Right forelimb (tissue), 1 donor: ENCODE data around the gene ADAM15.

Source experiments
- DNase-seq: peaks from one replicate; pipeline ENCODE4 v3.0.0-alpha.2; 2018

ADAM15 gene

DNA sequence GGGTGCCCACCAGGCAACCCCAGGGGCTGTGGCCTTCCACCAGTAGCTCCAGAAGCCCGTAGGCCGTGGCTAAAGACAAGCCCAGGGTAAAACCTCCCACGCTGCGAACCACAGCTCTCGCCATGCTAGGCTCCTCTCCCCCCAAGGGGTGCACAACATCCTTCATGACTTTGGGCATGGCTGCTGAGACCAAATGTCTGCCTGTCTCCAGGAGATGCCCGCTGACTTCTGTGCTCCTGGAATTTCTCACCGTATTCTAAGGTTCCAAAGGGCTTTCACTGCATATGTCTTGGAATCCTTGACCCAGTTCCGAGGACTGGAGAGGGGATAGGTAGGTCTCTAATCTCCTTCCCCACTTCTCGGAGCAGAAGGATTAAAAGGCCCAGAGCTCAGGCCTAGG lies 17.6 kb upstream of the ADAM15 start, which contains the start of the genes DCST1 and DCST2:
DCST1 (plus strand) TSS at position 301 of the 400 bp plus-strand sequence. CDS start 213 bp downstream, outside the sequence.
DCST2 (minus strand) TSS at position 258 of the 400 bp plus-strand sequence; CDS start at position 178, 80 bp downstream.
- DNase-seq: no peak

DNA sequence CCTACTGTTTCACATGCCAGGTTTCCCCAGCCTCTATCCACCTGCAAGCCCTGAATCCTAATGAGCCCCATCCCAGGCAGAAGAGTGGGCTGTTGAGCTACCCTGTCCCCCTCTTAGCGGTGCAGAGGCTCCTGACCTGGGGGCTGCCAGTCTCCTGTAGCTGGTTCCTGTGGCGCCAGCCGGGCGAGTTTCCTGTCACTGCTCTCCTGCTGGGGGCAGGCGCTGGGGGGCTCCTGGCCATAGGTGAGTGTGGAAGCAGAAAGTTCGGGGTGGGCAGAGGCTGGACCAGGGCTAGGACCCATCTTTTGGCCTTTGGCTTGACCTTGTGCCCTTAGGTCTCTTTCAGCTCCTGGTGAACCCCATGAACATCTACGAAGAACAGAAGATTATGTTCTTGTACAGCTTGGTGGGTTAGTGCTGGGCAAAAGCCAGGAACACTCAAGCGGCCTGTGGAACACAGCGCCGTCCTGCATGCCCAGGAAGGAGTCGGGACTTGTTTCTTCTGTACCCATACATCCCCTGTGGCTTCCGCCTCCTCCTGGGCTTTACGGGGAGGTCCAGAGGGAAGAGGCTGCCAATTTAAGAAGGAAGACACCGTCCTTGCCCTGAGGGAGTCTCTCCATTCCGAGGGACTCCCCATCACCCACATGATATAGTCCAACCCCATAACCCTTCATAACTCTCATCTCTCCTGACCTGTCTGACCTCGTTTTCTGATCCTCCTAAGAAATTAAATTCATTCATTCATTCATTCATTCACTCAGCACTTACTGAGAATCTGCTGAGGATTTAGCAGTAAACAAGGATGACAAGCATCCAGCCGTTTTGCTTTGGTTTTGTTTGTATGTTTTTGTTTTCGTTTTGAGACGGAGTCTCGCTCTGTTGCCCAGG lies 16.6 kb upstream of the ADAM15 start:
- no peak for DNase-seq

DNA sequence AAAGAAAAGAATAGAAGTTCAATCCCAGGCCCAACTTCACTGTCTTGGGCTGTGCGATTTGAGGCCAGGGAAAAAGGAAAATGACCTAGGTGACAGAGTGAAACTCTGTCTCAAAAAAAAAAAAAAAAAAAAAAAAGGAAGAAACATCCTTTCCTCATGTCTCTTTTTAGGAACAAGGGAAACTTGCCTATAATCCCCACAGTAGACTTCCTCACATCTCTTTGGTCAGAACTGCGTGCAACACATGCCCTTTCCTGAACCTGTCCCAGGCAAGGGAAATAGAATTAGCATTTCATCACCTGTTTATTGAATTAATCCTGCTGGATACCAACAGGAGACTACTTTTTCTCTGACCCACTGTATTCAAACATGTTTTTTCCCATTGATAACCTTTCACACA lies 15.2 kb upstream of the ADAM15 start:
- DNase-seq: no peak

DNA sequence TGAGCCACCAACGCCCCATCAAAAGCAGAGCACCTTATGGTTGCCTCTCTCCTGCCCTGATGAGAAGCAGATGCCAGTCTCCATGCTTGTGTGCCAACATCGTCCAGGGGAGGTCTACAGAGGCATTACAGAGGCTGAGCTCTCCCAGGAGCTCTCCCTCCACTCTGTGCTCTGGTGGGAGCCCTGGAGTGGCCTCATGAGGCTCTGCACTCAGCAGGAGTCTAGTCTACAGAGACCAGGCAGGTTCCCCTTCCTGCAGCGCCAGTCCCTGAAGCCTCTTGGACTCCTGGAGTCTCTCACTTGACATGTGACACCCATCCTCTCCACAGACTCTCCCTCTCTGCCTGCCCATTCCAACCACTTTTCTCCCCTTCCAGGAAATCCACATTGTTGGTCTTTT lies 14.1 kb upstream of the ADAM15 start:
- DNase-seq: no peak

DNA sequence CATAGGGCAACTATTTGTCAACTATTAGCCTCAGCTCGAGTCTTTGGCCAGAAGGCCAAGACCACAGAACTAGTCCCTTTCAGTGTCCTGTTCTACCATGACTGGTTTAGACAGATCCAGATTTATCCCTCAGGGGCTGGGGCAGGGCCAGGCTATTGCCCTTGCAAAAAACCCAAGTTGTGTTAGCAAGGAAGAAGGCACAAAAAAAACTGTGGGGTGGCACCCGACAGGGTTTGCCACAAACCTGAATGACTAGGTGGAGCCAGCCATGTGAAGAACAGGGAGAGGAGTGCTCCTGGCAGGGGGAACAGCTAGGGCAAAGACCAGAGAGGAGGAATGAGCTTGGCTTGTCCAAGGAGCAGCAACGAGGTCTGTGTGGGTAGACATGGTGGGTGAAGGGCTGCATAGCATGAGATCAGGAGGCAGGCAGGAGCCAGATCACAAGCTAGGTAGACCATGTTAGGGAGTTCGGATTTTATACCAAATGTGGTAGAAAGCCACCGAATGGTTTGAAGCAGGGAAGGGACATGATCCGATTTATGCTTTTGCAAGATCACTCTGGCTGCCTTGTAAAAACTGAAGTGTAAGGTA lies 13.2 kb upstream of the ADAM15 start:
- no peak for DNase-seq

DNA sequence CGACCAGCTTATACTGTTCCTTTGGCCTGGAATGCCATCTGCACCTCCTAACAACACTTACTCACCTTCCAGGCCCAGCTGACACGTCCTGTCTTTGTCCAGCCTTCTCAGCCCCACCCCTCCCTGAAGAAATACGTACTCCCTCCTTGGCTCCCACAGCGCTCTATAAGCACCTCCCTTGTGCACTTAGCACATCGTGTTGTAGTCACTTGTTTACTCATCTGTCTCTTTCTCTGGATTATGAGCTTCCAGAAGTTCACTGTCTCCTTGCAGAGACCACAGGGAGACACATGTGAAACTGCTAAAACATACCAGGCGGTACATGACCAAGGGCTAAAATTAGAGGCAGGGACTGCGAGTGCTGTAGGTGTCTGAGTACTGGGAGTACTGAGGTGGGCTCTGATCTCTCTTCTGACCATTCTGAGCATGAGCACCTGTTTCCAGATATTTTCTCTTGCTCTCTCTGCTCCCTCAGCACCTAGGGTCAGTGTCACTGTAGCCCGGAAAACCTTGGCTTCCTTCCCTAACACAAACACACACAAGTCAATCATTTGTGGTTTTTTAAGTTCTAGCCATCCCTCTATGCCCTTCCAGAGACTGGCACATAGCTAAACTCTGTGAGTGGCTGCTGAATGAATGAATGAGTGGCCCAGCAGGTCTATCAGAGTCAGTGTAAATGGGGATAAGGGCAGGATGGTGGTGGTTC lies 12.4 kb upstream of the ADAM15 start:
- no peak for DNase-seq

DNA sequence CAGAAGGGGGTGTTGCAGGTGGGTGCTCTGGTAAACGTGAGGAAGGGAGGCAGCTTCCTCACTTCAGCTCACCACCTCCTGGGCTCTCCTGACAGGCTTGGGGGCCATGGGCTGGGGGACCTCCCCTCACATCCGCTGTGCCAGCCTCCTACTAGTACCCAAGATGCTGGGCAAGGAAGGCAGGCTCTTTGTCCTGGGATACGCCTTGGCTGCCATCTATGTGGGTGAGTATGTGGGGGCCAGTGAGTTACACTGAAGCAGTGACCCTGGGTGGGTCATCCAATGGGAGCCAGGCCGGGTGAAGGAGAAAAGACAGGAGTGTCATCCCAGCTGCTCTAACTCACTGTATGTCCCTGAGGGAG lies 11.8 kb upstream of the ADAM15 start:
- DNase-seq: no peak

DNA sequence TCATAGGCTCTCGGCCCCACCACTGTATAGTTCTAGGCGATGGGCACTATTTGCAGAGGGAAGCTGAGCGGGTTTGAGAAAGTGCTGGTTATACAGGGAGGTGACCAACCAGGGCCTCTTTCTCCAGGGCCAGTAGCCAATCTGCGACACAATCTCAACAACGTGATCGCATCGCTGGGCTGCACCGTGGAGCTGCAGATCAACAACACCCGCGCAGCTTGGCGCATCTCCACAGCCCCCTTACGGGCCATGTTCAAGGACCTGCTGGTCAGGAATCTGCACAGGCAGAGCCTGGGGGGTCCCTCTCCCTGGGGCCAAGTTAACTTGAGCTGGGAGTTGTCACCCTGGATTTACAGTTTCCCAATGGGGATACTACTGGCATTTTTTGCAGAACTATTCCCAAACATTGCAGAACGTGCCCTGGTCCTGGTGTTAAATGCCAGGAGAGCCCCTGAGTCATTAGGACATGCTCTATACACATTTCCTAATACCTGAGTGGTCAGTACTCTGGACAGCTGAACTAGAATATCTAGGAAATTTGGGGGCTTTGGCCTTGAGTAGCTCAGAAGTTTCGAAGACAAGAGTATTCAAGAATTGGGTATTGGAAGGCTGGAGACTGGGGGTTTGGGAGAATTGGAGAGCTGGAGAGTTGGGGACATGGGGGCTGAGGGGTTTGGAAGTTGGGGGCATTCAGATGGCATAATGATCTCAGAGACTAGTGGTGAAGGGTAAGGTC lies 10.6 kb upstream of the ADAM15 start:
- no peak for DNase-seq

DNA sequence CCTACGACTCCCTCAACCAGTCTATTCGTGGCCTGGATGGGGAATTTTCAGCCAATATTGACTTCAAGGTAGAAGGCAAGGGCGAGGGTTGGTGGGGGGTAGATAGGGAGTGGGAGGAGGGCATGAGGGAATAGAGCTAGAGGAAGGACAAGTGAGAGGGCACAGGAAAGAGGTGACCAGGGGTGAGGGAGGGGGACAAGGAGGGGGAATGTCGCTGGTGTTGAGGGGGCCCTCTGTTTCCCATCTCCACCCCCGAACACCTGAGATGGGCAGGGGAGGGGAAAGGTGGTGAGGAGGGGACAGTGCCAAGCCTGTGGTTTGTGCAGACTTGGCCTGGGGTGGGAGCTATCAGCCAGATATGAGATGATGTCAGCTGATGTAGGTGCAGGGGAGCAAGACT lies 8.3 kb upstream of the ADAM15 start:
- DNase-seq: no peak

DNA sequence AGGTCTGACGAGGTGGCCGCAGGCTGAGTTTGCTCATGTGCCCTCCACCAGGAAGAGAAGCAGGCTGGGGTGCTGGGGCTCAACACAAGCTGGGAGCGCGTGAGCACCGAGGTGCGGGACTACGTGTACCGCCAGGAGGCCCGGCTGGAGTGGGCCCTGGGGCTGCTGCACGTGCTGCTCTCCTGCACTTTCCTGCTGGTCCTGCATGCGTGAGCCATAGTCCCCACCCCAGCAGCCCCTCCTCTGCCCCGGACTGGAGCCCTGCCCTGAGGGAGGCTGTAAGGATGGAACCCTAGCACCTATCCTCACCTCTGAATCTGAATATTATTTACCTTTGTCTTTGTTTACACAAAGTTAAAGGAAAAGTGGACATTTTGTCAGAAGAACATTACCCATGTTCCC lies 7.8 kb upstream of the ADAM15 start:
- DNase-seq: no peak

DNA sequence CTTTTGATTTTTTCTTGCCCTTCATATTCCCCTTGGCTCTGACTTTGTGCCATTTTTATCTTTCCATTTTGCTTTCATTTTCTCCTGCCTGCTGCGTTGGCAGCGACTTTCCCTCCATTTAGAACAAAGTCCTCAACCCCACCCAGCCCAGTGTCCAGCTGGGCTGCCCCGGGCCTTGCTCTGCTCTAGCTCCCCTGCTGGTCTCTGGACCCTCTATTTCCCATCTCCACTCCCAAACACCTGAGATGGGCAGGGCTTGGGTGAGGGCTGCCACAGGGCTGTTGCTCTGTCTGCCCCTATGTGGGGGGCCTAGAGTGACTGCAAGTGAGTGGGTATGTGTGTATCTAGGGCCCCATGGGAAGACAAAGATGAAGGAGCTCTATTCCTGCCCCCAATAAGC lies 7.3 kb upstream of the ADAM15 start:
- DNase-seq: no peak

DNA sequence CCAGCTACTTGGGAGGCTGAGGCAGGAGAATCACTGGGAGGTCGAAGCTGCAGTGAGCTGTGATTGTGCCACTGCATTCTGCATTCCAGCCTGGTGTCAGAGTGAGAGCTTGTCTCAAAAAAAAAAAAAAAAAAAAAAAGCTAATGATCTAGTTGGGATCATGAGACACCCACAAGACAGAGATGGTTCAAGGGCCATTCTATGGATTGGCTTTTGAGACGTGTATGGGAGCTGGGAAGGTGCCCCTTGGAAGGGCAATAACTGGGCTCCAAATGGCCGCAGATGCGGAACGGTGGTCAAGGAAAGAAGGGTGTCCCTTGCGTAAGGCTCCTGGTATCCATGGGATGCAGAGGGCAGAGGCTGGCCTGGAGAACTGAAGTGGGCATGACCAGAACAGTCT lies 6.8 kb upstream of the ADAM15 start:
- DNase-seq: no peak

DNA sequence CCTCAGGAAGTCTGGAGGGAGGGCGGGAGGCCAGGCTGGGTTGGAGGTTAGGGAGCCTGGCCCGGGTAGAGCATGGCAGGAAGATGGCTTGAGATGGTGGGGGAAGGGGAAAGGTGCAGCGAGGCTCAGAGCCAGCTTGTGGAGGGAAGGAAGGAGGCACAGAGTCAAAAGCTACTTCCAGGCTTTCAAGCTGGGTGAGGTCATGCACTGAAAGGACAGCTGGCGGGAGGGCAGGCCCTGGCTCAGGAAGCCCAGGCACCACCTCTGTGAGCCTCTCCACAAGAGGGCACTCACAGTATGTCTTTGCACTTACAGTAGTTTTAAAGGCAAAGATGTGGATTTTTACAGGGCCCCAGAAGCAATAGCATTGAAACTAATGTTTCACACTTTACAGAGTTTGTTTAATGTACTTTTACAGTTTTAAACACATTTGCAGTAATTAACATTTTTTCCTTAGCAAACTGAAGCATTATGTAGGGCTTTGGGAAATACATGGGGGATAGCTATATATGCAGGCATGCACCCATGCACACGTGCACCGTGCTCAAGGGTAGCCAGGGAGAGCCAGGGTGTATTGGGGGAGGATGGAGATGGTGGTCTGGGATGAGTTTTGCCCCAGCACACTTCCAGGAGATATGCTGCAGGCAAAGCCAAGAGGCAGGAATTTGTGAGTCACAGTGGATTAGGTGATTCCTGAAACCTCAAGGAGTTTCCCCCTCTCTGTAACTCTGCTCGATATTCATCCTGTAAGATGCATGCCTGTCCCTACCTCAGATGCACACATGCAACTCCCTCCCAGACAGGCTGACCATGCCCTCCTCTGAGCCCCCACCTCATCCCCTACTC lies 6.1 kb upstream of the ADAM15 start:
- DNase-seq: peak; percentile 69

DNA sequence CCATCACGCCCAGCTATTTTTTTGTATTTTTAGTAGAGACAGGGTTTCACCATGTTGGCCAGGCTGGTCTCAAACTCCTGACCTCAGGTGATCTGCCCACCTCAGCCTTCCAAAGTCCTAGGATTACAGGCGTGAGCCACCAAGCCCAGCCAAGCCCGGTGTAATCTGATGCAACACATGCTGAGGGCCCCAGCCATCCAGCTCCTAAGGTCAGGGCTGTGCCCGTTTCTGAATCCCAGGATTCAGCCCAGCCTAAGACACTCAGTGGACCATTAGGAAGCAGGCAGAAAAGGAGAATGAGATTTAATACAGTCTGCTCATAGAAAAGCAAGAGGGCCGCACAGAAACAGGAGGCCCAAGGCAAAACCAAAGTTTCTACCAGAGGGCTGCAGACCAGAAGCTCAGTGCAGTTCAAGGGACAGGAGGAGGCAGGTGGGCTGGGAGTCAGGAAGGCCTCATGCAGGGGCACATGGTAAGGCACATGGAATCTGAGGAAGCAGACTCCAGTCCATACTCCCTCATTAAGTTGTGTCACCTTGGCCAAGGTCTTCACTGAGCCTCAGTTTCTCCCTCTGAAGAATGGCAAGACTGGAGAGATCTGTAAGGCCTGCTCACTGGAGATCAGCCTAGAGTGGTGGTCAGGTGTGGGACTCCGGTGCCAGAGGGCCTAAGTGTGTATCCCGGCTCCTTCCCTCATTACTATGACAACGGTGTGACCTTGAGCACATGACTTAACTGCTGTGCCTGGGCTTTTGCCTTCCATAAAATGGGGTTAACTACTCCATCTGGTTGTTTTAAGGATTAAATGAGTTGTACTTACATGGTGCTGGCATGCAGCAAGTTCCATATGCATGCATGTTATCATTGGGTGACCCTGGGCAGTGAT lies 2.4 kb upstream of the ADAM15 start:
- no peak for DNase-seq

DNA sequence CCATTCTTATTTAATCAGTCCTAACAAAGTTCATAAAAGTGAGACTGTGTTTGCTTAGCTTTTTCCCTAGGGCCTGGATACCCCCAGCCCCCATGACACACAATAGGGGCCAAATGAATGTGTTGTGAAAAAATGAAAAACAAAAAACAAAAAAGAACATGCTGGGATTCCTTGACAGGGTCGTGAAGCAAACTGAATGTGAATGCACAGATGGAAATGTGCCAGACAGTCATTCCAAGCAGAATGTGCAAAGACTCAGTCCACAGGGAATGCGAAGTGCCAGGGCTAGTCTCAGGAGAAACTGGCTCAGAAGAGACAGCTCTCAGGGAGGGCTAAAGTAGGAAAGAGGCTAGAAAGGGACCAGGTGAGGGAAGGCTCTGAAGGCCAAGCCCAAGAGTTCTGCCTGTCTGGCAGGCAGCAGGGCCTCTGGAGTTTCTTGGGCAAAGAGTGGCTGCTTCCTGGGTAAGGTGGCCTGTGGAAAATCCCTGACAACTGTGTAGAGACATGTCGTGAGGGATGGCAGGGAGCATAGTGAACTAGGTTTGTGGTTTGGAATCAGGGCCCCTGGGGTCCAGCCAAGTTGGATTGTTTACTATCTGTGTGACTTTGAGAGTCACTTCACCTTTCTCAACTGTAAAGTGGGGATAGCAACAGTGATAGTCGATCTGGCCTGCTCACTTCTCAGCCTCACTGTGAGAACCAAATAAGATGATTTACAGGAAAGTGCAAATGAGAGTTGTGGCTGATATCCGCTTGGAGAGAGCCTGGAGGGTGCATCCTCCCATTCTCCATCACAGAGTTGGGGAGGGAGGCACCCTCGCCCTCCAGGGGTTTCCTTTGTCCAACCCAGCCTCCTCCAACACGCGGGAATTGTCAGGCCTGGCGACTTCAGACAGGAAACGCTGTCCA lies 1.2 kb upstream of the ADAM15 start:
- no peak for DNase-seq

DNA sequence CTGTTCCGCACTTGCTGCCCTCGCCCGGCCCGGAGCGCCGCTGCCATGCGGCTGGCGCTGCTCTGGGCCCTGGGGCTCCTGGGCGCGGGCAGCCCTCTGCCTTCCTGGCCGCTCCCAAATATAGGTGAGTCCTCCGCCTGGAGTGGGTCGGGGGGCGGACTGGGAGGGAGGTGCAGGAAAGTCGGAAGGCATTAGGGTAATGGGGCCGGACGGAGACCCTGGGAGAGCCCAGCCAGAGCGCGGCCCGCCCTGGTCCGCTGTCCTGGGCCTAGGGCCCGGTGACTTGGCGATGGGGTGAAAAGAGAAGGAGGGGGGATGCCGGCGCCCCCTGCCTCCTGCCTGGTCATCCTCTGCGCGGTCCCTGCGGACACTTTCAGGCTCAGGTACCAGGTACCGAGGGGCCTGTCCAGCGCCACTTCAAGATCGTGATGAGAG lies 243 bp downstream of the ADAM15 start:
- DNase-seq: no peak

DNA sequence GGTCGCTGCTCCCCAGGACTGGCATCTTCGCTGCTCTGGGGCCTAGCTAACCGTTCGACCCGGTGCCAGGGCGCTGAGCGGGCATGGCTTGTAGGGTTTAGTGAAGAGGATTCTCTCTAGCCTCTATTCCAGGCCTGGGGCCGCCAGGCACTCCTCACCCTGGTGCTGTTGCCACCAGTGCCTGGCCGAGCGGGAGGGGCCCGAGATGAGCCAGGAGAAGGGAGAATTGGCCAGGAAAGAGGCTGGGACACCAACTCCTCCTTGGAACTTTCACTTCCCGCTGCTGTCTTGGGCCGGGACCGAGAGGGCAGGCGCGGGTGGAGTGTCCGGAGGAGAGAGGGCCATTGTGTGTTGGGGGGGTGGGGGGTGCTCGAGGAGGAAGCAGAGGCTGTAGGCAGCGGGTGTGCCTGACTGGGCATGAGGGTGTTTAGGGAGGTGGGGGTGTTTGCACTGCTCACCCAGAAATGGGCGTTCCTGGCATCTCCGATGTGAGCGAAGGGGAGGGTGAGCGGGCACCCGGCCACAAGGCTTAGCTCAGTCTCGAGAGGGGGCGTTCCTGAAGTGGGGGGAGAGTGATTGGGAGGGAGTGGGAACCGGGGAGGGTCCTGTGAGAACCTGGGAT lies 772 bp downstream of the ADAM15 start:
- DNase-seq: peak; percentile 69

DNA sequence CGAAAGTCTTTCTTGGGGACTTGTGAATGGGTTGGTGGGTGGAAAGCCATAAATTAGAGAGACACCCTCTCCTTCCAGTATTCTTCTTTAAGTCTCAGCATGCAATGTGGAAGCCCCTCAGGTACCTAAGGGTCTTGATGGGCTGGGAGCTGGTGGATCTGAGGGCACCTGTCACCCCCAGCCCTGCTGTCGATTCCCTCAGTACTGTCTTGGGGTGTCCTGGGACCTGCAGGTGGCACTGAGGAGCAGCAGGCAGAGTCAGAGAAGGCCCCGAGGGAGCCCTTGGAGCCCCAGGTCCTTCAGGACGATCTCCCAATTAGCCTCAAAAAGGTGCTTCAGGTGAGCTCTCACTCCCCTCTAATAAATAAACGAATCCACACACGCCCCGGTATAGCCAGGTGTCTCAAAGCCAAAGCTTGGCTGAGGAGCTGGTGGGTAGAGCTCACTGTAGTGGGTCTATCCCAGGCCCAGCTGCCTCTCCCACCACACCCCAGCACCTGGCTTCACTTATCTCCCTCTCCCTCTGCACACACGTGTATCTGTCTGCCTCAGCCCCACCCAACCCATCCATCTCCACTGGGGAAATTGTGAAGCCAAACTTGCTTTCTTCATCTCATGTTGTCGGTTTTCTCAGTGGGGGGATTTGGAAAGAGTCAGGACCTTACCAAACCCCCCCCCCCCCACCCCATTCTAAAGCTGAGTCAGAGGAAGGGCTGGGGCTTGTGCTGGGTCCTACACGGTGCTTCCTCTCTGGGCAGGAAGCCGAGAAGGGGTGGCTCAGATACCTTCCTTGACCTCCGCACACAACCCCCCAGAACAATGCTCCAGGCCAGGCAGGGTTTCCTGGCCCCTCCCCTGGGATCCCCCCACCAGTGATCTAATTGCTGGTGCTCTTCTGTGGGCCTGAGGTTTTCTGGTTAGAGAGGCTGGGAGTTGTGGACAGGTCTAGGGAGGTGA lies 1.6 kb downstream of the ADAM15 start:
- no peak for DNase-seq
